NCI-H1105 treated with DMSO at 0.1 percent for 48 hours (cell line): Measurements from ENCODE around the gene ZMIZ1.

ENCODE experiments used
- DNase-seq: peaks from one replicate; lab custom pipeline; 2025; lab: John Stamatoyannopoulos, UW

The ZMIZ1 gene

DNA sequence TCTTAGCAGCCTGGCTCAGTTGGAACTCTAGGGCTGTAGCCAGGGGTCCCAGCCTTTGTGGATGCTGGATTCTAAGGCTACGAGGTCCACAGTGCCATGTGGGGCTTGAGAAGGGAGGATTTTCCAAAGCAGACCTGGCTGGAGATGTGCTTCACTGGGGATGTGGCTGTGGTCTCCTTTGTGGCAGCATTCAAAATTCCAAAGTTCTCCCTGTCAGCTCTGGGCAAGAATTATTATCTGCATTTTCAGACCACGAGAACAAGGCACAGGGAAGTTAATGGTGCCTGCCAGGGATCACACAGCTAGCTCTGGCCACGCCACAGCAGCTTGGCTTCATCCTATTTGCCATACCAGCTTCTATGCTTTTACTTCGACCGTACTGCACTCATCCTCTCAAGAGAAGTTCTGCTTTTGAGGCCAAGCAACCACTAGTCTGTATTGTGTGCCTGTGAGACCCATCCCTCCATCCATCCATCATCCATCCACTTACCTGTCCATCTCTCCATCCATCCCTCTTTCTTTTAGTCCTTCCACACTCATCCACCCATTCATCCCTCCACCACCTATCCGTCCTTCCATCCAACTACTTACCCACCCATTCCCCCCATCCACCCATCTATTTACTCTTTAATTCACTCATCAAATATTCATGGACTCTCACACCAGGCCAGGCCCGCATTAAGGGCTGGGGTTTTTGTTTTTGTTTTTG is 71.5 kb downstream of the ZMIZ1 start:
- no peak for DNase-seq

DNA sequence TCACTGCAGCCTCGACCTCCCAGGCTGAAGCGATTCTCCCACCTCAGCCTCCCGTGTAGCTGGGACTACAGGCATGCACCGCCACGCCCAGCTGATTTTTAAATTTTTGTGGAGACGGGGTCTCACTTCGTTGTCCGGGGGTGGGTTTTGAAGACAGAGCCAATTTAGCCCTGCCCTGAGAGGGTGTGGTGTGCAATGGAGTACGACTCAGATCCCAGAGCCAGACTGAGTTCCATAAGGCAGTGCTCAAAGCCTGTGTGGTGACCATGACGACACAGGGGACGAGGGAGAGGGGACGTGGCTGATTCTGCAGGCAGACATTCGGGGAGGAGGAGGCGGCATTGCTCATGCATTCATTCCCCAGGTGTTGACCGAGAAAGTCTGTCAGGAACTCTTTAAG is 72.1 kb downstream of the ZMIZ1 start:
- DNase-seq, result no peak

GRCh38 chr10:79142064-79142491 is 73.3 kb downstream of the ZMIZ1 start:
- no peak for DNase-seq

- DNase-seq, result no peak
Measured at GRCh38 chr10:79142522-79143309, 74.0 kb downstream of the ZMIZ1 start.

DNA sequence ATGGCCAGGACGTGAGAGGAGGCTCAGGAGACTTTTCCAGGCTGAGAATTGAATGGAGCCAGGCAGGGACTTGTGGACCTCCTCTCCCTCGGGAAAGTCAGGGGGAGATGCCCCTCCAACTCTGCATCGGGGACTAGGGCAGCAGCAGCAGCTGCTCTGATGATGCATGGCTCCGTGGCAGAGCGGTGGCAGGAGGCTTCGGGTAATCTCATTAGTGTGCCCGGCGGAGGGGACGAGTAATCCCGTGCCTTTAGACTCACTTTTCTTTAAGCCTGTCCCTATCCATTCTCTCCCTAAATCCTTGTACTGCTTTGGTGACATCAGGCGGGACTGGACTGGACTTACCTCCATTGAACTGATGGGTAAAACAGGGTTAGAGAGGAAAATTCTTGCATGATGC is 75.1 kb downstream of the ZMIZ1 start:
- no peak for DNase-seq

- DNase-seq, result no peak
Measured at GRCh38 chr10:79144351-79145173, 75.8 kb downstream of the ZMIZ1 start.

GRCh38 chr10:79145174-79145483 is 76.4 kb downstream of the ZMIZ1 start:
- no peak for DNase-seq

DNA sequence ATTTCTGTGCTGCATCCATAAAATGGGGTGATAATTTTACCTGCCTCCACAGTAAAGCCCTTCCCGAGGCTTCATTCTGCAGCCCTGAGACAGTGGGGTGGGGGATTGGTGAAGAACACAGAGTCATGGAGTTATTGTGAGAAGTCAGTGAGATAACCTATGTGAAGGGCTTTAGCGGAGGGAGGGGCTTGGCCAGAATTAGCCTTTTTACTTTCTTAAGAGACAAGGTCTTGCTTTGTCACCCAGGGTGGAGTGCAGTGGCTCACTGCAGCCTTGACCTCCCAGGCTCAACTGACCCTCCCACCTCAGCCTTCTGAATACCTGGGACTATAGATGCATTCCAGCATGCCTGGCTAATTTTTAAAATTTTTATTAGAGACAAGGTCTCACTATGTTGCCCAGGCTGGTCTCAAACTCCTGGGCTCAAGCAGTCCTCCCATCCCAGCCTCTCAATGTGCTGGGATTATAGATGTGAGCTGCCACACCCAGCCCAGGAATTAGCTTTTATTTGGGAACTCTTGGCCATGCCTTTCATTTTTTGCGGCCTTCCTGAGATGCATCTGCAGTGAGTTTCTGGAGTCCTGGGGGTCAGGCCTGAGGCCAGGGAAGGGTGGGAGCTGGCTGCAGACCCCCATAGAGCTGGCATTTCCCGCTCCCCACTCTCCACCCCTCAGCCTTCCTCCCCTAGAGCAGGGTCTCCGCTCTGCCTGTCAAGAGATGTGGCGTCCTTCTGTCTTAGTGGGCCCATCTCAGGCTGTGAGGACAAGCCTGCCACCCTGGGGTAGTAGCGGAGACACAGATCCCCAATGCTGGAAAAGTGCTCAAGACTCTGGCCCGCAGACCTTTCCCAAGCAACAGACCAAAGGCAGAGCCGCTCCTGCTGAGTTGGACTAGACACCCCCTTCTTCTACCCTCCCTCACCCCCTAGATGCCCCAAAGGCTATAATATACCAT is 77.0 kb downstream of the ZMIZ1 start:
- no peak for DNase-seq

DNA sequence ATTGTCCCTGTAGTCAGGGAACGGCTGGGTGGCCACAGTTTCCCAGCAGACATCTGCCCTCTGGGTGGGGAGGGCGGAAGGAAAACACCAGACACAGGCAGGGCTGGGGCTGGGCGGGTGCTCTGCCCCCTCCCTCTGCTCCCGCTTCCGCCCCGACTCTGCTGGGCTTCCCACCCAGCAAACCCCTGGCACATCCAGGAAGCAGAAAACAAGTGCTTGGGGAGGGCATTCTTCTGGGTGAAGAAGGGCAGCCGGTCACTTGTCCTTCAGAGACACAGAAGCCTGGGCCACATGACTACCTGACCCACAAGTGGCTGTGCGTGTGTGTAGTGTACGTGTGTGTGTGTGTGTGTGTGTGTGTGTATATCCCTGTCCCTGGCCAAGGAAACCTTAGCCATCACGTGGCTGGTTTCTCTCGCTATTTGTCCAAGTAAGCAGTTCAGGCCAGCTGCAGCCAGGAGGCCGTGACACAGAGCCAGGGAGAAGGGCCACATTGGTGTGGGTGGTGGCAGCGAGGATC is 77.9 kb downstream of the ZMIZ1 start:
- DNase-seq, result no peak

DNA sequence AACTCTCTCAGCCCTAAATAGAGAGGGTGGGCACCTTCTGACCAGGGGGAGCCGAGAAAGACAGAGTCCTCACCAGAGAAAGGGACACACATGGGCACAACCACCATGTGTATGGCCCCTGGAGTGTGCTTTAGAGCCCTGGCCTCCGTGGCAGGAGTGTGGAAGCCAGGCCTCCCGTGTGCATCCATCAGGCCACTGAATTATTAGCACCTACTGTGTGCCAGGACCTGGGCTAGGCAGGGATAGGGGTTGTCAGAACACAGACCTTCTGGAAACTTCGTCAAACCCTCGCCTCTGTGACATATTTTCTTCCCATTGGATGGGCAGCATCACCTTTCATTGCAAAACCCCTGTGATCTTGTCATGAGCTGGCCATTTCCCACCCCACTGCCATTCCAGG is 78.5 kb downstream of the ZMIZ1 start:
- no peak for DNase-seq

DNA sequence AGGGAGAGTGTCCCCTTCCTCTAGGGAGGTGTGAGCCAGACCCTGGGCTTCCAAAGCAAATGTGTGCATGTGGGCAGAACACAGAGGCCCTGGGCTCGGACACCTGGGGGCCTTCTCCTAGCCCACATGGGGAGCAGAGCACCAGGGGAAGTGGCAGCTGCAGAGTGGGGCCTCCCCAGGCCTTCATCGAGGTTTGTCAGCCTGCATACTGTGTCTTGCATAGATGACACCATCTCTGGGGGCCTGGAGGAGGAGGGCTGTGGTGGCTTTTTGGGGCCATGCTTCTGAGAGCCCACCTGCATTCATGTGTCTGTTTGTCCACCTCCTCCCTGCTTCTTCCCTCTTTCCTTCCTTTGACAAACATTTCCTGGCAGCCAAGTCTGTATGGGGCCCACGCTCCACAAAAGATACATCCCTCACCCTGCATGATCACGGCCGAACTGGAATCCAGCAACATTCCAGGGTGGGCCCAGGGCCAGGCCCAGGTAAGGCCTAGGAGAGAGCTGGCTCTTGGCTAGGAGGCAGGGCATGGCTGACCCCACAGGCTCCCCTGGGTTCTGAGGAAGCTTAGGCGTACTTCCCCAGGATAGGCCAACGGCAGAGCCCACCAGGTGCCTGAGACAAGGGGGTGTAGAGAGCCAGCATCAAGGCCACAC is 79.2 kb downstream of the ZMIZ1 start:
- DNase-seq, result no peak

DNA sequence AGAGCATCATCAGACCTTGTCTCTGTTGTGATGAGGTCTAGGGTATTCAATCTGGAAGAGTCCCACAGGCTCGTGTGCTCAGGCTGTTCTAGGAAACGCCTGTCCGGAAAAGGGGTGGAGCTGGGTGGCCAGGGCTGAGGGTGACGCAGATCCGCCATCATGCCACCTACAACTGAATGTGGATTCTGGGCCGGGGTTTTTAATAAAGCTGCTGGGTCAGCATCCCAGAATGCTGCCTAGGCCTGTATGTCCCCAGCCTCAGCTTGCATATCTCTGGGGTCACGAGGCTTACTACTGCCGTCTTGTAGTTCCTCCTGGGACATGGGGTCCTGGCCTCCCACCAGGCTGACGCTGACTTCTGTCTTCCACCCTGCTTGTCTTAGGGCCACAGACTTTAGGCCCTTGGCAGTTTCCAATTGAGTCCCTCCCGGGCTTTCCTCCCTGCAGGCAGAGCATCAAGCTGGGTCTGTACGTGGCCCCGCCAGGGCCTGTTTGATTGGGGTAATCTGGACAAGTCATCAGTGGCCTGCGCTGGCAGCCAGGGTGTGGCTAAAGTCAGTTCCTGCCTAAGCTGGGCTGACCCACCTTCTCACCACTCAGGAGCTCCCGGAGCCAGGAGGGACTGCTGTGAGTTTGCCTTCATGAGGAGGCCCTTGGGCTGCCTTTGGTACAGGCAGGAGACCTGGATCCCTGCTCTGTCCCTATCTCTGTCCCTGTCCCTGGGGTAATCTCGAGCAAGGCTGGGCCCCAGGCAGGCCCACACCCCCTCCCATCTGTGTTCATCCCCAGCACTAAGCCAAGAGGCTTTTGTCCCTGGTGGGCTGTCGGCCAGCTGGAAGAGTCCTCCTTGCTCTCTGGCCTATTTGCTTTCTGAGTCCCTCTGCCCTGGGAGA is 79.9 kb downstream of the ZMIZ1 start:
- no peak for DNase-seq

DNA sequence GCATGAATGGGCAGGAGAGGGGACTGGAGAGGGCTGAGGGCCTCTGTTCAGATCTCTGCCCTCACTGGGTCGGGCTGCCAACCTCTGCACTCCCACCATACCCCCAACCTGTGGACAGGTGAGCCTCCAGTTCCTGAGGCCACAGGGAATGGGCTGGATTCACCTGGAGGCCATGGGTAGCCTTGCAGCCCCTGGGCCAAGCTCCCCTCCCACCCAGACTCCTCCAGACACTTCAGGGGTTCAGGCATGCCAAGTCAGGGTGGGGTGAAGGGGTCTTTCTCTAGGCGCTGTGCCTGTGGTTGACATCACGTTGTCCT is 80.5 kb downstream of the ZMIZ1 start:
- no peak for DNase-seq

DNA sequence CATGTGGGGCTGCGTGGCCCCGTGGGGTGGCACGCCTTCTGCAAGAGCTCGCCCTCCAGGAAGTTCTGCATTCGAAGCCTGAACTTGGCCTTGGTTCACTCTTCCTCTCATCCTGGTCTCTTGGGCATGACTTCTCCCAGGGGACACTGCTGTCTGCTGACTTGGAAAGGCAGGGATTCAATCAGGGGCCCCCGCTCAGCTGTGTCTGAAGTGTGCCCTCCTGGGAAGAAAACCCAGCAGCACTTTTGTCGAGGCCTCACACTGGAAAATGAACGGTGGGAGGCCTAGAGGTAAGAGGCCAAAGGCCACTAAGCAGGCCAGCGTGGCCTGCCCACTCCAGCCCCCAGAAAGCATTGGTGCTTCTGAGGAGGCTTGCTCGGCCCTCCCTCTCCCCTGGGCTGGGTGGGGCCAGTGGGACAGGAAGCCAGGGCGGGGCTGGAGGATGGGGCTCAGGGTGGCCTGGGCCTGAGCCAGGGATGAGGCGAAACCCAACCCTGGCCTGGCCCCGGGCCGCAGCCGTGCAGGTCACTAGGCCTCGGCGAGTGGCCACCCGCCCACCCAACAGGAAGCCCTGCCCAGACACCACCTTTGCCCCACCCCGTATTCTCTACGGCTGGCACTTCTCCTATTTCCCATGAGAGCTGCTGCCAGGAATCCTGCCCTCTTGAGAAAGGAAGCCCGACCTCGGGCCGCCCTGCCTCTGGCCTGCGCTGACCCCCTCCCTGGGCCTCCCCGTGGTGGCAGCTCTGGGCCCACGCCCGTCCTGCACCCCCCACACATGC is 81.1 kb downstream of the ZMIZ1 start:
- no peak for DNase-seq

DNA sequence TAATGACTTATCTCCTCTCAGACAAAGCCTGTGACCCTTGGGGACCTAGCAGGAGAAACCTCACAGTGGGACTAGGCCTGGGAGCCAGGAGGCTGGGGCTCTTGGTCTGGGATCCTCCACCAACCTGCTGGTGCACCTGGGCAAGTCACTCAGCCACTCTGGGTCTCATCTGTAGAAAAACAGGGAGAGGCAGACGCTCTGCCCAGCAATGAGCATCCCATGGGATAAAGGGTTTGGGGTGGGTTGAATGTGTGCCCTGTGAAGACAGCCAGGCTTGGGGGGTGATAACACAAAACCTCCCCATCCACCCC is 81.6 kb downstream of the ZMIZ1 start:
- no peak for DNase-seq

- no peak for DNase-seq
Measured at GRCh38 chr10:79152423-79152817, 83.7 kb downstream of the ZMIZ1 start.

GRCh38 chr10:79153745-79154144 is 85.0 kb downstream of the ZMIZ1 start:
- no peak for DNase-seq

DNA sequence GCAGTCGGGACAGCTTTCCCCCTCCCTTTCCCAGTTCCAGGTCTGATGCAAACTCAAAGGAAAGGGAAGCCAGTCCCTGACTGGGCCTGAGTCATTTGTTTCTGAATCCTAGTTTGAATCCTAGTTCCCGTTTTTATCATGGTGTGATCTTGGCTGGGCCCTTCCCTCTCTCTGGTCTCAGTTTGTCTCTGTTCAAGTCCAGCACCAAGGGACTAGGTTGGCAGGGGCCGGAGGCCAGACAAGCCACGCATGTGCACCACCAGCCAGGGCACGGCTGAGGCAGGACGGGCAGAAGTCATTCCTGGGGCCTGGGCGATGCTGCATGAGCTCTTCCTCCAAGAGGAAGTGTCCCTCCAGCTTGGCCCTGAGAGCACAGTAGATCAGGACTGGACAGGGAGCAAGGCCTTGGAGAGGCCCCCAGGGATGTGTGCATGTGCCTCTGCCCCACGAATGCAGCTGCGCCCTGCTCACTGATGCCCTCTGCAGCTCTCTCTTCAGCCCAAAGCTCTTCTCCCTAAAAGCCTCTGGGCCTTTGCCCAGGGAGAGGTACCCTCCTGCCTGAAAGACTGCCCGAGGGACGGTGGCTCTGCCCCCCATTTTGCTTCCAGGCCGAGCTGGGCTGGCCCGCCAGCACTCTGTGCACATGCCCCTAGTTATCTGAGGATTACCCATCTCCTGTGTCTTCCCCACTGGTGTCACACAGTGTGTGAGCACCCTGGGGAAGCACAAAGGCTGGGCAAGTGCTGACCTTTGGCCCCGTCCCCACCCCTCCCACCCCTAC is 86.7 kb downstream of the ZMIZ1 start:
- DNase-seq, result no peak
